Type B pancreatic cell (in vitro differentiated cells): ENCODE measurements around the gene ITGAD. TPM values are rescaled to one million over a fixed set of nuclear protein-coding genes. Genes with fewer than 3 reads are reported as not detected.

Experiments
- DNase-seq: peaks from one replicate; pipeline ENCODE4 v3.0.0; 2021; ENCODE audit warnings: mixed read lengths; ENCODE audit not compliant: unreplicated experiment; ENCODE audit errors: extremely low spot score
- H3K27ac Mint-ChIP-seq: 2 replicates; pipeline ENCODE4 v1.8.0; 2021; ENCODE audit warnings: mild to moderate bottlenecking, mixed read lengths
- H3K27me3 Mint-ChIP-seq: 2 replicates; pipeline ENCODE4 v1.8.0; 2021; ENCODE audit warnings: mixed read lengths
- H3K36me3 Mint-ChIP-seq: 2 replicates; pipeline ENCODE4 v1.8.0; 2021; ENCODE audit warnings: mixed read lengths
- H3K4me1 Mint-ChIP-seq: one replicate; pipeline ENCODE4 v1.8.0; 2021; ENCODE audit warnings: mixed read lengths; ENCODE audit not compliant: unreplicated experiment
- H3K4me3 Mint-ChIP-seq: 2 replicates; pipeline ENCODE4 v1.8.0; 2021; ENCODE audit warnings: mild to moderate bottlenecking, mixed read lengths
- H3K9me3 Mint-ChIP-seq: 2 replicates; pipeline ENCODE4 v1.8.0; 2021; ENCODE audit warnings: mixed read lengths
- CTCF ChIP-seq: fragments of 200-600 bp; sonication (generic); conservative IDR thresholded peaks from 2 replicates; pipeline ENCODE4 v1.5.0; 2021; ENCODE audit warnings: antibody characterized with exemption, mild to moderate bottlenecking
- total RNA-seq: library from RNA; stranded (reverse); gene quantifications from 2 replicates; pipeline ENCODE4 v1.2.1, GENCODE V29; 2021; ENCODE audit warnings: low replicate concordance

Gene ITGAD
- total RNA-seq, 1 donor from 2014 or later, result not detected

DNA sequence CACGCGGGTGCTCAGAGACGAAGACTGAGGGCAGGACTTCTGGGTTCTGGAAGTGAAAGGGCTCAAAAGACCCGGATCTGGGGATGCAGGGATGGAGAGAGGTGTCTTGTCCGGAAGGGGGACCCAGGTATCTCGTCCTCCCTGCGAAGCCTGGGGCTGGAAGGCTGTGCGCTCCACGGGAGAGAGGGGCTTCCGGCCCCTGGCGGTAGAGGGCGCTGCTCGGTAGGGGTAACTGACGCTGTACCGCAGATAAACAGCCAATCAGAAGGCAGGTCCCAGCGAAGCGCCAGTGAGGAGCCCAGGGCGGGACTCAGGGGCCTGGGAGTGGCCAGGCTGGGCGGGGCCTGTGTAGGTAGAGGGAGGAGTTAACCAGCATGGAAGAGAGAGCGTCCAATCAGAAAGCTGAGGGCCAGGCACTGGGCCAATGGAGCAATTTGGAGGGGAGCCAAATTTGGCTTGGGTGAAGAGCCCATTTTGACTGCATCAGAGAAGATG, 79.6 kb downstream of the ITGAD start:
- Mint-ChIP-seq H3K36me3 (peaks cover 5% of the 10 kb centered on the region), H3K4me3 (peak overlapping the region; percentile 87), H3K9me3 (no peaks in the 10 kb centered on the region), H3K4me1 (peaks cover 15% of the 10 kb centered on the region), H3K27ac (peak overlapping the region; percentile 31), H3K27me3 (peaks cover 41% of the 10 kb centered on the region)
- TF ChIP-seq CTCF, result peak; percentile 75
- DNase-seq, result no peak

DNA sequence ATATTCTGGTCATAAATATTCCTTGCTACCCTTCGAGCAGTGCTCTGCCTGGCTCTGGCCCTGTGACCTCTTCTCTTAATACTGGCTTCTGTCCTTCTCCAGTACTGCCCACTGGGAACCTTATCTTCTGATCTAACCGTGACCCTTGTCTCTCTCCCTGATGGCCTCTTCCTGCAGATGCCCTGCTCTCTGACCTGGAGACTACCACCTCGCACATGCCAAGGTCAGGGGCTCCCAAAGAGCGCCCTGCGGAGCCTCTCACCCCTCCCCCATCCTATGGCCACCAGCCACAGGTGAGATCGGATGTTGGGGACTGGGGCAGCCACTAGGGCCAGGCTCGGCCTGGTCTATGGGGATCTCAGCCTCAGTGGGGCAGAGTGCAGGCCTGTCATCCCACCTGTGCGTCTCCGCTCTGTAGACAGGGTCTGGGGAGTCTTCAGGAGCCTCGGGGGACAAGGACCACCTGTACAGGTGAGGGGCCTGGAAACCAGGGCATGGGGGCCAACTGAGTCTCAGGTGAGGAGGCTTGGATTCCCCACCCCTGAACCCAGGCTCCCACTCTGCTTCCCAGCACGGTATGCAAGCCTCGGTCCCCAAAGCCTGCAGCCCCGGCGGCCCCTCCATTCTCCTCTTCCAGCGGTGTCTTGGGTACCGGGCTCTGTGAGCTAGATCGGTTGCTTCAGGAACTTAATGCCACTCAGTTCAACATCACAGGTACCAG, 80.3 kb downstream of the ITGAD start:
- peaks cover 5% of the 10 kb centered on the region for H3K36me3 Mint-ChIP-seq
- H3K27me3 Mint-ChIP-seq, result peaks cover 46% of the 10 kb centered on the region
- no peak for DNase-seq
- H3K9me3 Mint-ChIP-seq, result no peaks in the 10 kb centered on the region
- TF ChIP-seq CTCF, result no peak
- H3K27ac Mint-ChIP-seq, result peak overlapping the region; percentile 31
- H3K4me1 Mint-ChIP-seq, result peaks cover 15% of the 10 kb centered on the region
- peak overlapping the region; percentile 87 for H3K4me3 Mint-ChIP-seq

- Mint-ChIP-seq H3K4me3 (peak overlapping the region; percentile 45), H3K4me1 (peaks cover 15% of the 10 kb centered on the region), H3K27me3 (peaks cover 46% of the 10 kb centered on the region), H3K9me3 (no peaks in the 10 kb centered on the region), H3K36me3 (peaks cover 5% of the 10 kb centered on the region), H3K27ac (no peak overlapping the region)
- no peak for DNase-seq
- no peak for TF ChIP-seq CTCF
Measured at GRCh38 chr16:31474173-31474714, 81.1 kb downstream of the ITGAD start.

DNA sequence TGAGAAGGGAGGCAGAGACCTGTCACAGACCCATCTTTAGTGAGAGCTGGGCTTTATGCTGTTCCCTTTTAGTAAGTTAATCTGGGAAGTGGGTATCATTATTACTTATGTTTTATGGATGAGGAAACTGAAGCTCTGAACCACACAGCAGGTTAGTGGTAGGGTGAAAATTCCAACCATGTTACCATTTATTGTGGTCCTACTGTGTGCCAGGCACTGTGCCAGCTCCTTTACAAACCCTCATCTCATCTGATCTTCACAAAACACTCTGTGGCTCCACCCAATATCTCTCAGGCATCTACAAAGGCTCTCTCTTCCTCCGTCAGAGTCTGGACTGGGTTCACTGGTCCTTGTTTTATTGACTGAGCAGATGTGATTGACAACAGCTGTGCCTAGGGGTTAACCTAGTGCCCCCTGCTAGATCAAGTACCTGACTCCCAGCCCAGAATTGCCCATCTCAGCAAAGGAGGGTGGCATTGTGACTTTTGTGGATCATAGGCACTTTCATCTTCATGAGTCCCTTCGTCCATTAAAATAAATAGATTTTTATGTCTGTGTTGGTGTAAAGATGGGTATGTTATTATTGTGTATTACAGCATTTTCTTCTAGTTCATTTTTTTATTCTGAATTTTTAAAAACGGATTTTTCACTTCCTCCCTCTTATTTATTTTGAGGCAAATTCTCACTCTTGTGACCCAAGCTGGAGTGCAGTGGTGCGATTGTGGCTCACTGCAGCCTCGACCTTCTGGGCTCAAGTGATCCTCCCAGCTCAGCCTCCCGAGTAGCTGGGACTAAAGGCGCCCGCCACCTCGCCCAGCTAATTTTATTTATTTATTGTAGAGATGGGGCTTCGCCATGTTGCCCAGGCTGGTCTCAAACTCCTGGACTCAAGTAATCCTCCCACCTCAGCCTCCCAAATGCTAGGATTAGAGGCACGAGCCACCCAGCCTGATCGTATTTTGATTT, 81.9 kb downstream of the ITGAD start:
- DNase-seq, result no peak
- no peak for TF ChIP-seq CTCF
- Mint-ChIP-seq H3K36me3 (peaks cover 5% of the 10 kb centered on the region), H3K27ac (no peak overlapping the region), H3K27me3 (peaks cover 51% of the 10 kb centered on the region), H3K4me1 (peaks cover 15% of the 10 kb centered on the region), H3K9me3 (no peaks in the 10 kb centered on the region), H3K4me3 (no peak overlapping the region)

GRCh38 chr16:31475946-31476302, 82.8 kb downstream of the ITGAD start:
- H3K4me3 Mint-ChIP-seq, result peak overlapping the region; percentile 83
- peaks cover 57% of the 10 kb centered on the region for H3K27me3 Mint-ChIP-seq
- H3K4me1 Mint-ChIP-seq, result peaks cover 15% of the 10 kb centered on the region
- peaks cover 5% of the 10 kb centered on the region for H3K36me3 Mint-ChIP-seq
- no peak for DNase-seq
- no peaks in the 10 kb centered on the region for H3K9me3 Mint-ChIP-seq
- no peak for TF ChIP-seq CTCF
- H3K27ac Mint-ChIP-seq, result peak overlapping the region; percentile 36

Other genes starting within 250 kb of the ITGAD start
- gene PRSS36, start 243.3 kb upstream of the ITGAD start, total RNA-seq, result 1.8 and 2.0 TPM in 2 replicates
- gene FUS, start 213.2 kb upstream of the ITGAD start, total RNA-seq, result 400 and 654 TPM in 2 replicates
- gene PYCARD, start 190.6 kb upstream of the ITGAD start, total RNA-seq, result 8.2 and 14.5 TPM in 2 replicates
- gene TRIM72, start 179.2 kb upstream of the ITGAD start, total RNA-seq, result 0.02 TPM in 1 of 2 replicates, not detected in the other
- gene PYDC1, start 176.2 kb upstream of the ITGAD start, total RNA-seq, result not detected in 2 replicates
- gene ITGAM, start 133.4 kb upstream of the ITGAD start, total RNA-seq, result 0.36 TPM in 1 of 2 replicates, not detected in the other
- not detected in 2 replicates for gene ITGAX, start 38.2 kb upstream of the ITGAD start, total RNA-seq
- gene COX6A2, start 35.0 kb downstream of the ITGAD start, total RNA-seq, result not detected in 2 replicates
- 1.2 and 1.9 TPM in 2 replicates for gene ZNF843, start 49.5 kb downstream of the ITGAD start, total RNA-seq
- 9.4 and 11.1 TPM in 2 replicates for gene ARMC5, start 66.2 kb downstream of the ITGAD start, total RNA-seq
- 5.0 and 25.6 TPM in 2 replicates for gene TGFB1I1, start 78.8 kb downstream of the ITGAD start, total RNA-seq
- 0.41 TPM in 1 of 2 replicates, not detected in the other for gene SLC5A2, start 89.8 kb downstream of the ITGAD start, total RNA-seq
- 74.2 and 78.2 TPM in 2 replicates for gene RUSF1, start 115.1 kb downstream of the ITGAD start, total RNA-seq
- not detected in 2 replicates for gene AHSP, start 134.6 kb downstream of the ITGAD start, total RNA-seq